AG04450 (cell line): ENCODE results near the gene TBX10. TPM values are rescaled to one million over a fixed set of nuclear protein-coding genes. Genes with fewer than 3 reads are reported as not detected.
"Not testable (repeated sequence)": the region's sequence is repeated elsewhere in the genome, so short reads cannot be mapped to it uniquely, and the experiment has no call there.

Experiments
- CTCF ChIA-PET: fragments of 300-600, 350-600 bp; formaldehyde crosslinking; extraction: SDS; loops from one replicate; lab custom pipeline; 2022; ENCODE audit warnings: antibody characterized with exemption, inconsistent platforms; lab: Charles Lee
- POLR2A ChIA-PET: fragments of 350-600 bp; formaldehyde crosslinking; extraction: SDS; loops from one replicate; lab custom pipeline; 2021; ENCODE audit warnings: antibody characterized with exemption, inconsistent platforms; lab: Yijun Ruan, JAX
- DNase-seq: peaks from one replicate; pipeline ENCODE4 v3.0.0-alpha.2; 2011; ENCODE audit warnings: low read depth, low spot score
- H3K27ac ChIP-seq: one replicate; pipeline ENCODE4 v1.5.1; 2012; ENCODE audit warnings: low read depth, low read length, control low read depth
- H3K27me3 ChIP-seq: one replicate; pipeline ENCODE4 v1.6.0; 2012; ENCODE audit warnings: low read length; ENCODE audit not compliant: control insufficient read depth, insufficient read depth
- H3K4me3 ChIP-seq: 2 replicates; pipeline ENCODE4 v1.5.1; 2011; ENCODE audit warnings: mild to moderate bottlenecking, low read depth, low read length, control low read depth
- H3K9me3 ChIP-seq: 2 replicates; pipeline ENCODE4 v1.5.1; 2012; ENCODE audit warnings: low read length; ENCODE audit not compliant: control insufficient read depth, insufficient read depth
- CTCF ChIP-seq: IDR thresholded peaks from 2 replicates; pipeline ENCODE4 v1.5.1; 2011; ENCODE audit warnings: low read depth, low read length, control low read depth, inconsistent platforms
- polyA plus RNA-seq: library from polyadenylated mRNA; depleted of rRNA; stranded (reverse); fragments of >200 nt; gene quantifications from 2 replicates; pipeline ENCODE4 v1.2.3, GENCODE V29; 2011

The TBX10 gene
- polyA plus RNA-seq, 1 experiment, result not detected

GRCh38 chr11:67601098-67601497 is 38.5 kb downstream of the TBX10 start:
- peaks cover 21% of the 10 kb centered on the region for H3K27me3 ChIP-seq
- H3K9me3 ChIP-seq, result peaks cover 4% of the 10 kb centered on the region
- POLR2A ChIA-PET, result no interaction called here
- DNase-seq, result no peak
- CTCF ChIA-PET, result no interaction called here
- no peak for TF ChIP-seq CTCF
- H3K27ac ChIP-seq, result no peak overlapping the region
- H3K4me3 ChIP-seq, result no peak overlapping the region

GRCh38 chr11:67600324-67601029 is 39.1 kb downstream of the TBX10 start:
- Histone ChIP-seq H3K9me3 (peaks cover 4% of the 10 kb centered on the region), H3K27ac (no peak overlapping the region), H3K27me3 (peaks cover 21% of the 10 kb centered on the region), H3K4me3 (no peak overlapping the region)
- CTCF ChIA-PET, result no interaction called here
- TF ChIP-seq CTCF, result no peak
- POLR2A ChIA-PET, result no interaction called here
- DNase-seq, result no peak

- ChIA-PET POLR2A (interaction anchor here (0.7 kb wide), 1 partner anchor 44 kb away, joined by 6 read pairs; no protein-coding TSS in a partner anchor), CTCF (no interaction called here)
- Histone ChIP-seq H3K27me3 (peaks cover 21% of the 10 kb centered on the region), H3K9me3 (peaks cover 4% of the 10 kb centered on the region), H3K4me3 (no peak overlapping the region), H3K27ac (no peak overlapping the region)
- TF ChIP-seq CTCF, result no peak
- no peak for DNase-seq
Measured at GRCh38 chr11:67599149-67599548, 40.4 kb downstream of the TBX10 start.

- H3K27ac ChIP-seq, CTCF ChIA-PET, DNase-seq, POLR2A ChIA-PET, H3K9me3 ChIP-seq, H3K4me3 ChIP-seq: not testable (repeated sequence)
- H3K27me3 ChIP-seq, result peaks cover 19% of the 10 kb centered on the region
Measured at GRCh38 chr11:67597963-67598362, 41.6 kb downstream of the TBX10 start.

- H3K27me3 ChIP-seq, result peaks cover 15% of the 10 kb centered on the region
- CTCF ChIA-PET, H3K9me3 ChIP-seq, POLR2A ChIA-PET, H3K4me3 ChIP-seq, H3K27ac ChIP-seq, DNase-seq: not testable (repeated sequence)
Measured at GRCh38 chr11:67597458-67597857, 42.1 kb downstream of the TBX10 start.

- Histone ChIP-seq H3K9me3 (no peaks in the 10 kb centered on the region; the same call in none of the 2 replicates), H3K27ac (peak overlapping the region; percentile 31), H3K27me3 (peaks cover 15% of the 10 kb centered on the region), H3K4me3 (no peak overlapping the region)
- CTCF ChIA-PET, result no interaction called here
- DNase-seq, result no peak
- POLR2A ChIA-PET, result no interaction called here
- TF ChIP-seq CTCF, result no peak
Measured at GRCh38 chr11:67596753-67597300, 42.7 kb downstream of the TBX10 start.
